HCT116 (cell line): ENCODE data around the gene AK4. TPM values are rescaled to one million over a fixed set of nuclear protein-coding genes. Genes with fewer than 3 reads are reported as not detected.

ENCODE experiments used
- ATAC-seq: fragments of 200-7000 bp; cut with Tn5 transposase; 2 replicates; pipeline ENCODE4 v1.9.1; 2020; ENCODE audit warnings: mild to moderate bottlenecking, moderate library complexity
- BruUV-seq: library from RNA; stranded (reverse); fragments of 400-500 nt; replicated peaks from 2 replicates; lab custom pipeline; 2021; lab: Mats Ljungman, UMichigan
- CTCF ChIA-PET: fragments of 300-600 bp; sonication (Branson Sonifier 250); formaldehyde crosslinking; loops from one replicate; lab custom pipeline; 2021; ENCODE audit warnings: antibody characterized with exemption; lab: Charles Lee
- POLR2A ChIA-PET: fragments of 300-600, 350-600 bp; sonication (Branson Sonifier 250); formaldehyde crosslinking; loops from one replicate; lab custom pipeline; 2021; ENCODE audit warnings: antibody characterized with exemption; lab: Charles Lee
- RAD21 ChIA-PET, 2 experiments: fragments of 300-600 bp; sonication (Branson Sonifier 250); formaldehyde crosslinking; loops; one replicate each; lab custom pipeline; 2023; ENCODE audit warnings: low total read pairs in 2 of 2; ENCODE audit not compliant: uncharacterized antibody in 2 of 2, unreplicated experiment in 2 of 2, low non-redundant PET in 1 of 2; lab: Charles Lee
- DNase-seq: peaks from one replicate; pipeline ENCODE4 v3.0.0-alpha.2; 2010; ENCODE audit warnings: low read depth, low spot score
- H2AFZ ChIP-seq: fragments of 200-600 bp; shearing (Covaris generic), sonication (generic); 2 replicates; pipeline ENCODE4 v1.6.1; 2017; ENCODE audit warnings: low read depth, mixed run types, mixed read lengths, antibody characterized with exemption, low read length; ENCODE audit not compliant: poor library complexity, severe bottlenecking
- H3K27ac ChIP-seq: 2 replicates; pipeline ENCODE4 v1.5.1; 2012; ENCODE audit warnings: low read depth, low read length
- H3K27me3 ChIP-seq: fragments of 200-600 bp; sonication (generic); 2 replicates; pipeline ENCODE4 v1.6.1; 2016; ENCODE audit warnings: mixed run types, low read length, mixed read lengths; ENCODE audit not compliant: insufficient read depth
- H3K36me3 ChIP-seq, 2 experiments: fragments of 200-500 bp in 1 of 2; fragments of 200-600 bp in 1 of 2; sonication (Bioruptor generic) in 1 of 2; sonication (generic) in 1 of 2; 2 replicates each; pipeline versions ENCODE4 v1.5.1 to v1.6.1; 2014 to 2016; ENCODE audit warnings: low read length in 2 of 2, inconsistent platforms in 1 of 2, mixed read lengths in 1 of 2, mixed run types in 1 of 2; ENCODE audit not compliant: insufficient read depth in 2 of 2, control insufficient read depth in 1 of 2
- H3K4me1 ChIP-seq, 2 experiments: fragments of 200-600 bp in 1 of 2; sonication (generic) in 1 of 2; 2 replicates each; pipeline versions ENCODE4 v1.5.1 to v1.6.1; 2012 to 2017; ENCODE audit warnings: low read length in 2 of 2, inconsistent platforms in 1 of 2, mild to moderate bottlenecking in 1 of 2, mixed read lengths in 1 of 2, mixed run types in 1 of 2, moderate library complexity in 1 of 2; ENCODE audit not compliant: insufficient read depth in 2 of 2, control insufficient read depth in 1 of 2
- H3K4me2 ChIP-seq: fragments of 200-600 bp; sonication (generic); 2 replicates; pipeline ENCODE4 v1.6.1; 2017; ENCODE audit warnings: mixed run types, low read length, mixed read lengths
- H3K4me3 ChIP-seq, 2 experiments: fragments of 200-600 bp in 1 of 2; sonication (generic) in 1 of 2; replicated peaks in 1 of 2; 2 replicates each; pipeline ENCODE4 v1.5.1; 2011 to 2016; ENCODE audit warnings: low read length in 2 of 2, control low read depth in 1 of 2, low read depth in 1 of 2, mild to moderate bottlenecking in 1 of 2, mixed read lengths in 1 of 2, mixed run types in 1 of 2
- H3K79me2 ChIP-seq: fragments of 200-600 bp; sonication (generic); 2 replicates; pipeline ENCODE4 v1.6.1; 2017; ENCODE audit warnings: mild to moderate bottlenecking, mixed run types, low read length, moderate library complexity, mixed read lengths; ENCODE audit not compliant: insufficient read depth
- H3K9ac ChIP-seq: fragments of 200-600 bp; sonication (generic); 2 replicates; pipeline ENCODE4 v1.6.1; 2016; ENCODE audit warnings: low read length, mixed read lengths
- H3K9me2 ChIP-seq: fragments of 200-600 bp; sonication (generic), shearing (Covaris generic); 2 replicates; pipeline ENCODE4 v1.6.1; 2017; ENCODE audit warnings: mixed run types, mild to moderate bottlenecking, moderate library complexity; ENCODE audit not compliant: insufficient read depth
- H3K9me3 ChIP-seq, 2 experiments: fragments of 200-500 bp in 1 of 2; fragments of 200-600 bp in 1 of 2; sonication (Bioruptor generic) in 1 of 2; sonication (generic) in 1 of 2; 2 replicates each; pipeline ENCODE4 v1.6.1; 2014 to 2017; ENCODE audit warnings: low read length in 2 of 2, mixed read lengths in 2 of 2, inconsistent platforms in 1 of 2, low read depth in 1 of 2, mild to moderate bottlenecking in 1 of 2, mixed run types in 1 of 2, moderate library complexity in 1 of 2; ENCODE audit not compliant: control insufficient read depth in 1 of 2, insufficient read depth in 1 of 2
- H4K20me1 ChIP-seq: fragments of 200-600 bp; sonication (generic), shearing (Covaris generic); 2 replicates; pipeline ENCODE4 v1.6.1; 2017; ENCODE audit warnings: mixed run types, mild to moderate bottlenecking, moderate library complexity; ENCODE audit not compliant: insufficient read depth
- CBX3 ChIP-seq: IDR thresholded peaks from 2 replicates; pipeline ENCODE4 v1.6.1; 2012; ENCODE audit warnings: low read depth
- CEBPB ChIP-seq: IDR thresholded peaks from 2 replicates; pipeline ENCODE4 v1.6.1; 2012; ENCODE audit warnings: low read depth
- CTCF ChIP-seq, 3 experiments: fragments of 200-600 bp in 1 of 3; sonication (generic) in 1 of 3; IDR thresholded peaks in 2 of 3; conservative IDR thresholded peaks in 1 of 3; 2 replicates each; pipeline ENCODE4 v1.5.1; 2012 to 2017; ENCODE audit warnings: low read depth in 2 of 3, low read length in 2 of 3, antibody characterized with exemption in 1 of 3, borderline replicate concordance in 1 of 3, control low read depth in 1 of 3, mild to moderate bottlenecking in 1 of 3, mixed read lengths in 1 of 3, mixed run types in 1 of 3, moderate library complexity in 1 of 3; ENCODE audit not compliant: insufficient read depth in 1 of 3
- EGR1 ChIP-seq: IDR thresholded peaks from 2 replicates; pipeline ENCODE4 v1.6.1; 2012; ENCODE audit warnings: low read depth
- ELF1 ChIP-seq: IDR thresholded peaks from 2 replicates; pipeline ENCODE4 v1.6.1; 2012; ENCODE audit warnings: low read depth, borderline replicate concordance
- EZH2 ChIP-seq: fragments of 200-600 bp; sonication (generic); IDR thresholded peaks from 2 replicates; pipeline ENCODE4 v1.6.1; 2017; ENCODE audit warnings: antibody characterized with exemption, mixed run types
- EZH2phosphoT487 ChIP-seq: fragments of 200-600 bp; IDR thresholded peaks from 2 replicates; pipeline ENCODE4 v1.6.1; 2018; ENCODE audit warnings: antibody characterized with exemption, borderline replicate concordance
- FOSL1 ChIP-seq: IDR thresholded peaks from 2 replicates; pipeline ENCODE4 v1.6.1; 2012; ENCODE audit warnings: low read depth
- JUND ChIP-seq: IDR thresholded peaks from 2 replicates; pipeline ENCODE4 v1.6.1; 2012
- MAX ChIP-seq: IDR thresholded peaks from 2 replicates; pipeline ENCODE4 v1.6.1; 2012
- POLR2A ChIP-seq: IDR thresholded peaks from 2 replicates; pipeline ENCODE4 v1.7.0; 2011; ENCODE audit warnings: borderline replicate concordance; ENCODE audit not compliant: insufficient read depth, insufficient read length; ENCODE audit errors: extremely low read depth
- RAD21 ChIP-seq: IDR thresholded peaks from 2 replicates; pipeline ENCODE4 v1.6.1; 2012; ENCODE audit warnings: low read depth, mild to moderate bottlenecking
- SIN3A ChIP-seq: IDR thresholded peaks from 2 replicates; pipeline ENCODE4 v1.6.1; 2012; ENCODE audit warnings: low read depth
- SP1 ChIP-seq: IDR thresholded peaks from 2 replicates; pipeline ENCODE4 v1.6.1; 2012; ENCODE audit warnings: low read depth
- SRF ChIP-seq: IDR thresholded peaks from 2 replicates; pipeline ENCODE4 v1.6.1; 2012; ENCODE audit warnings: low read depth
- TCF7L2 ChIP-seq: IDR thresholded peaks from 2 replicates; pipeline ENCODE4 v1.7.0; 2011; ENCODE audit warnings: borderline replicate concordance, inconsistent platforms; ENCODE audit not compliant: insufficient read depth, insufficient read length; ENCODE audit errors: extremely low read depth
- YY1 ChIP-seq: IDR thresholded peaks from 2 replicates; pipeline ENCODE4 v1.6.1; 2011; ENCODE audit warnings: low read length, low read depth, moderate library complexity, mild to moderate bottlenecking; ENCODE audit not compliant: insufficient replicate concordance; ENCODE audit errors: extremely low read depth
- ZFX ChIP-seq: fragments of 450-650 bp; IDR thresholded peaks from 2 replicates; pipeline ENCODE4 v1.6.1; 2017
- ZNF274 ChIP-seq: fragments of 200-500 bp; sonication (Bioruptor generic); IDR thresholded peaks from 2 replicates; pipeline ENCODE4 v1.6.1; 2014; ENCODE audit warnings: mild to moderate bottlenecking, low read depth, low read length, inconsistent platforms
- intact Hi-C: fragments of 100-400 bp; cut with micrococcal nuclease; formaldehyde crosslinking; loops from 2 replicates; pipeline ENCODE4 v1.10.0; 2022
- total RNA-seq: library from RNA; stranded (reverse); gene quantifications from one replicate; pipeline ENCODE4 v1.2.1, GENCODE V29; 2021; ENCODE audit not compliant: unreplicated experiment
- TF ChIP-seq, protein P1 (sequence below): IDR thresholded peaks from 2 replicates; pipeline ENCODE4 v1.6.1; 2012; ENCODE audit warnings: low read depth

The AK4 gene
- total RNA-seq, 1 experiment from 2014 or later, result 51.5 TPM

- no peak for ATAC-seq
- RAD21 ChIA-PET, result no interaction called here
Observed at GRCh38 chr1:65279070-65279779, 131.2 kb downstream of the AK4 start.

More at GRCh38 chr1:65279070-65279779, 131.2 kb downstream of the AK4 start:
- Histone ChIP-seq H3K4me1 (peaks cover 0 to 5% of the 10 kb centered on the region in 2 experiments; a peak in 1 of 4 replicates), H3K9me3 (no peaks in the 10 kb centered on the region), H3K27me3 (no peaks in the 10 kb centered on the region), H3K4me3 (no peak overlapping the region), H3K36me3 (no peaks in the 10 kb centered on the region), H3K9ac (no peak overlapping the region), H2AFZ (no peak overlapping the region), H3K4me2 (no peak overlapping the region), H4K20me1 (no peaks in the 10 kb centered on the region), H3K27ac (no peak overlapping the region), H3K79me2 (no peaks in the 10 kb centered on the region), H3K9me2 (no peaks in the 10 kb centered on the region)
- BruUV-seq, result no TSS peak
- intact Hi-C loops, result no loop called here
- TF ChIP-seq CTCF (IDR thresholded peaks at IDR 0.05 in 2 of 3, conservative IDR thresholded peaks at IDR 0.05 in 1 of 3; ENCODE audit: borderline replicate concordance in 1 of 3, insufficient read depth in 1 of 3, low read depth in 2 of 3, low read length in 2 of 3) (no peak), SRF (no peak), TCF7L2 (no peak), SP1 (no peak), FOSL1 (no peak), SIN3A (no peak), CBX3 (no peak), EZH2phosphoT487 (no peak), MAX (no peak), YY1 (no peak), RAD21 (no peak), EZH2 (no peak), JUND (no peak), ZFX (no peak), POLR2A (no peak), ZNF274 (no peak), ELF1 (no peak), CEBPB (no peak), EGR1 (no peak)
- TF ChIP-seq, protein P1, sequence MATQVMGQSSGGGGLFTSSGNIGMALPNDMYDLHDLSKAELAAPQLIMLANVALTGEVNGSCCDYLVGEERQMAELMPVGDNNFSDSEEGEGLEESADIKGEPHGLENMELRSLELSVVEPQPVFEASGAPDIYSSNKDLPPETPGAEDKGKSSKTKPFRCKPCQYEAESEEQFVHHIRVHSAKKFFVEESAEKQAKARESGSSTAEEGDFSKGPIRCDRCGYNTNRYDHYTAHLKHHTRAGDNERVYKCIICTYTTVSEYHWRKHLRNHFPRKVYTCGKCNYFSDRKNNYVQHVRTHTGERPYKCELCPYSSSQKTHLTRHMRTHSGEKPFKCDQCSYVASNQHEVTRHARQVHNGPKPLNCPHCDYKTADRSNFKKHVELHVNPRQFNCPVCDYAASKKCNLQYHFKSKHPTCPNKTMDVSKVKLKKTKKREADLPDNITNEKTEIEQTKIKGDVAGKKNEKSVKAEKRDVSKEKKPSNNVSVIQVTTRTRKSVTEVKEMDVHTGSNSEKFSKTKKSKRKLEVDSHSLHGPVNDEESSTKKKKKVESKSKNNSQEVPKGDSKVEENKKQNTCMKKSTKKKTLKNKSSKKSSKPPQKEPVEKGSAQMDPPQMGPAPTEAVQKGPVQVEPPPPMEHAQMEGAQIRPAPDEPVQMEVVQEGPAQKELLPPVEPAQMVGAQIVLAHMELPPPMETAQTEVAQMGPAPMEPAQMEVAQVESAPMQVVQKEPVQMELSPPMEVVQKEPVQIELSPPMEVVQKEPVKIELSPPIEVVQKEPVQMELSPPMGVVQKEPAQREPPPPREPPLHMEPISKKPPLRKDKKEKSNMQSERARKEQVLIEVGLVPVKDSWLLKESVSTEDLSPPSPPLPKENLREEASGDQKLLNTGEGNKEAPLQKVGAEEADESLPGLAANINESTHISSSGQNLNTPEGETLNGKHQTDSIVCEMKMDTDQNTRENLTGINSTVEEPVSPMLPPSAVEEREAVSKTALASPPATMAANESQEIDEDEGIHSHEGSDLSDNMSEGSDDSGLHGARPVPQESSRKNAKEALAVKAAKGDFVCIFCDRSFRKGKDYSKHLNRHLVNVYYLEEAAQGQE, result no peak
- POLR2A ChIA-PET, result no interaction called here
- CTCF ChIA-PET, result no interaction called here
- DNase-seq, result no peak
